Type B pancreatic cell (in vitro differentiated cells): ENCODE results near the gene ITLN2. TPM values are rescaled to one million over a fixed set of nuclear protein-coding genes. Genes with fewer than 3 reads are reported as not detected.
"Not testable (repeated sequence)": the region's sequence is repeated elsewhere in the genome, so short reads cannot be mapped to it uniquely, and the experiment has no call there.

Experiments
- DNase-seq: peaks from one replicate; pipeline ENCODE4 v3.0.0; 2021; ENCODE audit warnings: mixed read lengths; ENCODE audit not compliant: unreplicated experiment; ENCODE audit errors: extremely low spot score
- H3K27ac Mint-ChIP-seq: 2 replicates; pipeline ENCODE4 v1.8.0; 2021; ENCODE audit warnings: mild to moderate bottlenecking, mixed read lengths
- H3K27me3 Mint-ChIP-seq: 2 replicates; pipeline ENCODE4 v1.8.0; 2021; ENCODE audit warnings: mixed read lengths
- H3K36me3 Mint-ChIP-seq: 2 replicates; pipeline ENCODE4 v1.8.0; 2021; ENCODE audit warnings: mixed read lengths
- H3K4me1 Mint-ChIP-seq: one replicate; pipeline ENCODE4 v1.8.0; 2021; ENCODE audit warnings: mixed read lengths; ENCODE audit not compliant: unreplicated experiment
- H3K4me3 Mint-ChIP-seq: 2 replicates; pipeline ENCODE4 v1.8.0; 2021; ENCODE audit warnings: mild to moderate bottlenecking, mixed read lengths
- H3K9me3 Mint-ChIP-seq: 2 replicates; pipeline ENCODE4 v1.8.0; 2021; ENCODE audit warnings: mixed read lengths
- CTCF ChIP-seq: fragments of 200-600 bp; sonication (generic); conservative IDR thresholded peaks from 2 replicates; pipeline ENCODE4 v1.5.0; 2021; ENCODE audit warnings: antibody characterized with exemption, mild to moderate bottlenecking
- total RNA-seq: library from RNA; stranded (reverse); gene quantifications from 2 replicates; pipeline ENCODE4 v1.2.1, GENCODE V29; 2021; ENCODE audit warnings: low replicate concordance

ITLN2 gene
- total RNA-seq, 1 donor from 2014 or later = 0.99 TPM

- no peaks in the 10 kb centered on the region for H3K9me3 Mint-ChIP-seq
- TF ChIP-seq CTCF = no peak
- H3K4me3 Mint-ChIP-seq = no peak overlapping the region
- no peaks in the 10 kb centered on the region for H3K27me3 Mint-ChIP-seq
- no peak for DNase-seq
- peak overlapping the region; percentile 61 for H3K27ac Mint-ChIP-seq
- H3K36me3 Mint-ChIP-seq = no peaks in the 10 kb centered on the region
- H3K4me1 Mint-ChIP-seq = peaks cover 10% of the 10 kb centered on the region
These were observed 41.6 kb upstream of the ITLN2 start for GRCh38 chr1:160996178-160996577.

GRCh38 chr1:160993544-160994193 lies 39.1 kb upstream of the ITLN2 start:
- no peaks in the 10 kb centered on the region for H3K36me3 Mint-ChIP-seq
- peak overlapping the region; percentile 10 for H3K27ac Mint-ChIP-seq
- H3K4me3 Mint-ChIP-seq = no peak overlapping the region
- no peaks in the 10 kb centered on the region for H3K9me3 Mint-ChIP-seq
- TF ChIP-seq CTCF = peak; percentile 51
- no peak for DNase-seq
- H3K4me1 Mint-ChIP-seq = peaks cover 10% of the 10 kb centered on the region
- H3K27me3 Mint-ChIP-seq = no peaks in the 10 kb centered on the region

- not testable (repeated sequence) for H3K9me3 Mint-ChIP-seq, H3K27me3 Mint-ChIP-seq
These were observed 37.4 kb upstream of the ITLN2 start for GRCh38 chr1:160992036-160992435.

GRCh38 chr1:160987359-160988050 lies 32.9 kb upstream of the ITLN2 start:
- no peak for DNase-seq
- peaks cover under 1% of the 10 kb centered on the region for H3K36me3 Mint-ChIP-seq
- H3K27me3 Mint-ChIP-seq = peaks cover 12% of the 10 kb centered on the region
- peak overlapping the region; percentile 57 for H3K27ac Mint-ChIP-seq
- H3K4me3 Mint-ChIP-seq = no peak overlapping the region
- H3K4me1 Mint-ChIP-seq = no peaks in the 10 kb centered on the region
- no peak for TF ChIP-seq CTCF
- H3K9me3 Mint-ChIP-seq = peaks cover 5% of the 10 kb centered on the region

More at GRCh38 chr1:160992036-160992435, 37.4 kb upstream of the ITLN2 start:
- not testable (repeated sequence) for H3K27ac Mint-ChIP-seq, H3K4me1 Mint-ChIP-seq, H3K4me3 Mint-ChIP-seq, H3K36me3 Mint-ChIP-seq, DNase-seq

GRCh38 chr1:160985723-160986122 lies 31.1 kb upstream of the ITLN2 start:
- Mint-ChIP-seq H3K27ac (no peak overlapping the region), H3K27me3 (peaks cover 29% of the 10 kb centered on the region), H3K36me3 (peaks cover 5% of the 10 kb centered on the region), H3K4me1 (no peaks in the 10 kb centered on the region), H3K9me3 (peaks cover 9% of the 10 kb centered on the region), H3K4me3 (no peak overlapping the region)
- DNase-seq = no peak
- no peak for TF ChIP-seq CTCF
